Inferior parietal cortex (tissue), 1 donor: ENCODE data around the gene SPOCK1.

Source experiments
- DNase-seq: peaks from one replicate; pipeline ENCODE4 v3.0.0-alpha.2; 2016; ENCODE audit errors: extremely low spot score

SPOCK1 gene

DNA sequence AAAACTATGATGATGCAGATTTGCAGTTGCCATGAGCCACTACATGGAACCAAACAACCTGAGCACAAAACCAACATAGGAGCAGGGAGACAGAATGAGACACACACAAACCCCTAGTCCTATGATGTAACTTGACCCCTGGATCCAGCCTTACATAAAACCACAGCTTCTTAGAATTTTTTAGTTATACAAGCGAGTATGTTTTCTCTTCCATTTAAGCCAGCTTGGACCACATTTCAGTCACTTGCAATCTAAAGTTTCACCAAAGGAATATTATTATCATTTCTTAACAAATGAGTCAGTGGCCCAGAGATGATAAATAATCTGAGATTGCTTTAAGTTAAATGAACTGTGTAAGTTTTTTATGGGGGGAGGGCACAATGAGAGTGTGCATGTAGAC lies 6.8 kb downstream of the SPOCK1 start:
- no peak for DNase-seq

GRCh38 chr5:137491121-137491520 lies 8.0 kb downstream of the SPOCK1 start:
- DNase-seq, result no peak

- no peak for DNase-seq
Measured at GRCh38 chr5:137490591-137490990, 8.5 kb downstream of the SPOCK1 start.

DNA sequence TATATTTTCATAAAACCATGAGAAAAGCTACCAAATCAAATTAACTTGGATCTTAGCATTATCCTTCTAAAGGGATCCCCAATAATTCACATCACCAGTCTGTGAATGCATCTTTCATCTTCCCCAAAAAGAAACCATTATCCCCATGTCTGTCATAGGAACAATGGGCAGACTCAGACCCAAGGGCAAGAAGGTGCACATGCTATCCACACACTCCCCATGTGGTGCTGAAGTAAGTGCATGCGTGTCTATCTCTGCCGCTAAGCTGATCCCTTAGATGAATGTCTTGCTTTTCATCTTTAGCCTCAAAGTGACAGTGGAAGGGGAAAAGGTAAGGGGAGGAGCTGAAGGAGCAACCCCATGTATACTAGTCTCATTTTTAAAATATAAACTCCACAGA lies 10.2 kb downstream of the SPOCK1 start:
- no peak for DNase-seq

GRCh38 chr5:137488516-137488915 lies 10.6 kb downstream of the SPOCK1 start:
- no peak for DNase-seq

DNA sequence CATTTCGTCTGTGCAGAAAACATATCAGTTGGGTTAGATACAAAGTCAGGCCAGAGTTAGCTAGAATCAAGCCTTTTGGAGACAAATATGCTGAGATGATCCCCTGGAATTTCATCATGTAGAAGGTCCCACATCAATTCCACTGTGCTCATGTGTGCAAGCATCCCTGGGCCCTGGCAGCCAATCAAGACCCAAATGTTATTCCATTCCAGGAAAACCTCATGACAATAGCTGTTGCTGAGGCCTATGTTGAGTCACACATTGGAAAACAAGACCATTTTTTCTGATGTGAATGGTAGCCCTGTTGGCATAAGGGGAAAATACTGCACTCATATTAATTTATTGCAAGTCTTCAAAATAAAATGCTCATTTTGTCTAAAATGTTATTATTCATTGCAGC lies 11.5 kb downstream of the SPOCK1 start:
- no peak for DNase-seq

DNA sequence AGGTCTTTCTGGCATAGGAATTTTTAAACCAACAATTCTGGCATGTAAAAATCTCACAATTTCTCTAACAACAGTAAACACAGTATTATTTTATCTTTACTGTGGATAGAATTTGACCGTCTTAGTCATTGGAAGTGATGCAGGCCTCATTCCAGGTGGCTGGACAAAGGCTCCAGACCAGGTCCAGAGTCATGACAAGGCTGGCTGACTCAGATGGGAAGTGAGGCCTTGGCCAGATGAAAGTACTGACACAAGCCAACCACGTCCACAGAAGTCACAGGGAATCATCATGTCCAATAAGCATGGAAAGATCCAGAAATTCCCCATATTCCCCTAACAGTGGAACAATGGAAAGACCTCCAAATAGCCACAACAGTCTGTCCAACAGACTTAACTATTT lies 12.4 kb downstream of the SPOCK1 start:
- no peak for DNase-seq

- DNase-seq, result no peak
Measured at GRCh38 chr5:137481596-137481995, 17.5 kb downstream of the SPOCK1 start.

GRCh38 chr5:137478043-137478442 lies 21.1 kb downstream of the SPOCK1 start:
- DNase-seq, result no peak

GRCh38 chr5:137470921-137471220 lies 28.3 kb downstream of the SPOCK1 start:
- no peak for DNase-seq

DNA sequence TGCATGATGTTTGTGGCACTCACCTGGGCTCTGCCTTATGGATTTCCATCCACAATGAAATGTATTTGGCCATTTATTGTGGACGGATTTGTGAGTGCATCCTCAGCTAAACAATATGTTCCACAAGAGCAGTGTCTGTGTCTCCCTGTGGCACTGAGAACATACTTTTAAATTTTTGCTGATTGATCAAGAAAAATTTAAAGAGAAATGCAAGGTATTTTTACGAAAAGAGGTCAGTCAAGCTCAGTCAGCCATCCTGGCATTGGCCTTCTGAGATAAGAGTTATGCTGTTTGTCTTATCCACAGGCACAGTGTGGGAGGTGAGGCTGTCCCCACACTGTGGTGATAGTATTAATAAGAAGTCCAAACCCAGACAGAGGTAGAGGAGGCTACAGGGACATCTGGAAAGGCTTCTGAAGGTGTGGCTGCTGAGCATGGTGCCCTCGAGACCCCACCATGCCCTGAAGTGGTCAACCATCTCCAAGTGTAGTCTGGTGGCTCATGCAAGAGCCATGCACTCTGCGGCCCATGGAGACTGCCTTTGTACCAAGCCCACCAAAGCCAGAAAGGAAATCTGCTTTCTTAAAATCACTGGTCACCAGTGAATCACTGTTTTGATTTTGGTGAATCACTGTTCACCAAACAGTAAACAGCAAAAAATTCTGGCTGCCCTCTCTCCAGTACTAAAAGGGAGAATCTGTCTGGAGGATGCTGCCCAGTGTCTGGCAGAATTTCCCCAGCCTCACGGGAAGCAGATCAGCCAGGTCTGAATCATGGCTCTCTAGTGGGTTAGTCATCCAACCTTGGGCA lies 28.8 kb downstream of the SPOCK1 start:
- DNase-seq, result no peak

DNA sequence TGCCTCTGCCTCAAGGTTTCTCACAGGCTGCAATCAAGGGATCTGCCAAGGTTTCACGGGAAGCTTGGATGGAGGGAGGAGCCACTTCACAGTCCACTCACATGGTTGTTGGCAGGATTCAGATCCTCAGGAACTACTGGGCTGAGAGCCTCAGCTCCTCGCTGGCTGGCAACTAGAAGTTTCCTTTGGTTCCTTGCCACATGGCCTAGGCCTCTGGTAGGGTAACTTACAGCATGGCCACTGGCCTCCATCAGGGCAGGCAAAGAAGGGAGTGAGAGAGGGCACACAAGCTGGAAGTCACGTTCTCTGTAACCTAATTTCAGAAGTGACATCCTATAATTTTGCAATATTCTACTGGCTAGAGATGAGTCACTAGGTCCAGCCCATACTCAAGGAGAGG lies 32.2 kb downstream of the SPOCK1 start:
- DNase-seq, result peak; percentile 53

- DNase-seq, result peak; percentile 58
Measured at GRCh38 chr5:137465930-137466329, 33.2 kb downstream of the SPOCK1 start.

DNA sequence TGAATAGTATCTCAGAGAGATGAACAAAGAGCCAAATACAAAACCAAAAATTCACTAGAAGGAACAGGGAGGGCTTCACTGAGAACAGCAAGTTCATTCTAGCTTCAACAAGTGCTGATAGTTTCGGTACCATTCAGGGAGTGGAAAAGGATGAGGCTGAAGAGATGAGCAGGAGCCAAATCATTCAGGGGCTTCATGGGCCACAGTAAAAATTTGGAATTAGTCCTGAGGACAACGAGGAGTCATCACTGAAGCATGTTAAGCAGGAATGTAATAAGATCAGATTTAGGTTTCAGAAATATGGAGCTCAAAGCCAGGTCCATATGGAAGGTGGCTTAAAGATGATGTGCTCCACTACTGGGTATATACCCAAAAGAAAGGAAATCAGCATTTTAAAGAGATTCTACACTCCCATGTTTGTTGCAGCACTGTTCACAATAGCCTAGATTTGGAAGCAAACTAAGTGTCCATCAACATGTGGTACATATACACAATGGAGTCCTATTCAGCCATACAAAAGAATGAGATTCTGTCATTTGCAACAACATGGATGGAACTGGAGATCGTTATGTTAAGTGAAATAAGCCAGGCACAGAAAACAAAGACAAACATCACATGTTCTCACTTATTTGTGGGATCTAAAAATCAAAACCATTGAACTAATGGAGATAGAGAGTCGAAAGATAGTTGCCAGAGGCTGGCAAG lies 36.2 kb downstream of the SPOCK1 start:
- DNase-seq, result peak; percentile 68

DNA sequence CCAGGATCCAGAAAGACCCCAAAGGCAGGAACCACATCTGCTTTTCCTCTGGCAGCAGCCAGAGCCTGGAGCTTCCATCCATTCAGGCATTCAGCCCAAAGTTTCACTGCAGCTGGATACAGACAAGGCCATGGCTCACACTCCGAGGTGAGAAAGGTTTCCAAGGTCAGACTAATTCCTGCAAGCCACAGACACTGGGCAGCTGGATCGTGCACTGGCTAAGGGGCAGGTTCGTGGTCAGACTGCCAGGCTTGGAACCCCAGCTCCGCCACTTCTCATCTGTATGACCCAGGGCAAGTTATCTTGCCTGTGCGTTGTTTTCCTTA lies 36.9 kb downstream of the SPOCK1 start:
- DNase-seq, result no peak

- no peak for DNase-seq
Measured at GRCh38 chr5:137461391-137462264, 37.5 kb downstream of the SPOCK1 start.

- no peak for DNase-seq
Measured at GRCh38 chr5:137454671-137455070, 44.5 kb downstream of the SPOCK1 start.

DNA sequence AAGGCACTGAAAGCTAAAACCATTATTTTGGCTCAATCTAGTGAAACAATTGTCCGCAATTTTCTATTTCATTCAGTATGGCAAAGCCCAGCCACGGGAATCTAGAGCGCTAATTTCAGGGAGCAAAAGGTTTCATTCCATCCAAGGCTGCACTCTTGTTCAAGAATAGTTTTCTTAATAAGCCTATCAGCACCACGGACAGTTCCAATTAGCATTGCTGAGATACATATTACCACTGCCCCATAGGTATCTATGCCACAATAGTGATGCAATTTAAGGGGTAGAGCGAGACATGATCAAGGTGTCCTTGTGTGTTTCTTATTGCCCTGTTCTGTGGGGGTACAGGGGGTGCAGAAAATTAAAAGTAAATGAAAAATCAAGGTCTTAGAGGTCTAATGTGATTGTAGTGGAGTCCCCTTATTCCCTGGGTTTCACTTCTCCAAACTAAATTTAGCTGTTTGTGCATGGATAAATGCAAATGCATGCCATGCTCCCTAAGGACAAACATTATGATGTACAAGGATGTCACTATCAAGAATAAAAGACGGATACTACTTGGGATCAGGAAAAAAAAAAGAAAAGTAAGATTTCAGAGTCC lies 45.5 kb downstream of the SPOCK1 start:
- DNase-seq, result no peak

- DNase-seq, result no peak
Measured at GRCh38 chr5:137450759-137451158, 48.4 kb downstream of the SPOCK1 start.

DNA sequence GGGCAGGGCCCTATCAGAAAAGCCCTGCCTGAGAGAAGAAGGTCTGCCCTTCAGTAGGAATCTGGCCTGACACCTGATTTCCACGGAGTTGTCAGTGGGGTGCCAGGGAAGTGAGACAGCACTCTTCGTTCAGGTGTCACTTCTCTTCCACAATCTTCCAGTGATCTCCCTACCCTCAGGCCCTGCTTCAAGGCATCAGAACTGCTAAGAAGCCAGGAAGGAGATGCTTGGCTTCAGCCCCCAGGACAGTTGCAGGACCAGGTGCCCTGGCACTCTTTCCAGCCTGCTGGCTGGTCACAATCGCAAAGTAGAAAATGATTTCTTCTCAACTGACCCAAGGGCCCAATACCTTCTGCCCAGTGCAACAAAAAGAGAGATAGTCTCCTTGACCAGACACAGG lies 50.3 kb downstream of the SPOCK1 start:
- DNase-seq, result no peak

- no peak for DNase-seq
Measured at GRCh38 chr5:137446615-137447014, 52.5 kb downstream of the SPOCK1 start.

- no peak for DNase-seq
Measured at GRCh38 chr5:137446151-137446550, 53.0 kb downstream of the SPOCK1 start.
